Prostate gland (tissue), 2 donors: ENCODE data around the gene ANKRD33. TPM values are rescaled to one million over a fixed set of nuclear protein-coding genes. Genes with fewer than 3 reads are reported as not detected.

Experiments used
- DNase-seq: peaks from one replicate; pipeline ENCODE4 v3.0.0-alpha.2; 2019; ENCODE audit warnings: low spot score
- H3K27ac ChIP-seq, 2 donors: fragments of 200-600 bp; sonication (generic); 2 replicates each; pipeline ENCODE4 v1.5.1; 2017 to 2019
- H3K27me3 ChIP-seq: fragments of 200-600 bp; sonication (generic); replicated peaks from 2 replicates; pipeline ENCODE4 v1.5.1; 2019; ENCODE audit not compliant: insufficient read depth
- H3K36me3 ChIP-seq, 2 donors: fragments of 200-600 bp; sonication (generic); 1 replicate in 1 of 2; 2 replicates in 1 of 2; pipeline versions ENCODE4 v1.5.1 to v1.8.1; 2017 to 2019
- H3K4me1 ChIP-seq: fragments of 200-600 bp; sonication (generic); replicated peaks from 2 replicates; pipeline ENCODE4 v1.5.1; 2019
- H3K4me3 ChIP-seq, 2 donors: fragments of 200-600 bp; sonication (generic); 2 replicates each; pipeline ENCODE4 v1.5.1; 2017 to 2019
- H3K9me3 ChIP-seq: fragments of 200-600 bp; sonication (generic); 2 replicates; pipeline ENCODE4 v1.5.1; 2017
- CTCF ChIP-seq, 4 experiments: fragments of 200-600 bp in 2 of 4; fragments of 450-650 bp in 2 of 4; sonication (generic) in 2 of 4; IDR thresholded peaks; 1 replicate in 3 of 4; 2 replicates in 1 of 4; pipeline ENCODE4 v1.5.1; 2016 to 2019; ENCODE audit warnings: antibody characterized with exemption in 4 of 4, mild to moderate bottlenecking in 2 of 4, moderate library complexity in 2 of 4
- POLR2A ChIP-seq: fragments of 450-650 bp; IDR thresholded peaks from one replicate; pipeline ENCODE4 v1.6.1; 2016; ENCODE audit warnings: antibody characterized with exemption, mild to moderate bottlenecking
- POLR2AphosphoS5 ChIP-seq: sonication (generic); formaldehyde crosslinking; IDR thresholded peaks from one replicate; pipeline ENCODE4 v1.6.1; 2017; ENCODE audit warnings: antibody characterized with exemption
- WGBS: methylation state at CpG from one replicate; pipeline ENCODE4 v1.1.5; 2018; 5-methylcytosine and 5-hydroxymethylcytosine counted together
- intact Hi-C: fragments of 100-400 bp; cut with DNase I; formaldehyde crosslinking; loops from one replicate; pipeline ENCODE4 v1.14.2; 2022
- total RNA-seq, 2 donors: library from RNA; depleted of rRNA; stranded (reverse); fragments of >200 nt; gene quantifications; one replicate each; pipeline ENCODE4 v1.1.0, GENCODE V29; 2016

ANKRD33 gene
- total RNA-seq, 2 donors from 2014 or later: not detected

GRCh38 chr12:51926064-51926632 is 38.2 kb downstream of the ANKRD33 start:
- DNase-seq: no peak
- Histone ChIP-seq H3K4me3 (no peak overlapping the region), H3K4me1 (no peaks in the 10 kb centered on the region), H3K9me3 (no peaks in the 10 kb centered on the region), H3K27ac (no peak overlapping the region), H3K27me3 (no peaks in the 10 kb centered on the region), H3K36me3 (no peaks in the 10 kb centered on the region)
- TF ChIP-seq POLR2AphosphoS5 (no peak), POLR2A (no peak), CTCF (IDR thresholded peaks at IDR 0.05) (no peak)
- 72% methylated on average over 8 of the region's 8 CpGs for WGBS
- intact Hi-C loops: no loop called here

- TF ChIP-seq POLR2AphosphoS5 (no peak), POLR2A (no peak), CTCF (IDR thresholded peaks at IDR 0.05) (peak in 3 of 4 experiments; percentile 49 to 71 (median 69))
- H3K9me3 ChIP-seq: no peaks in the 10 kb centered on the region
- H3K27ac ChIP-seq: no peak overlapping the region
- peak; percentile 34 for DNase-seq
- no peaks in the 10 kb centered on the region for H3K27me3 ChIP-seq
- no peaks in the 10 kb centered on the region for H3K36me3 ChIP-seq
- no peak overlapping the region for H3K4me3 ChIP-seq
- intact Hi-C loops: no loop called here
- H3K4me1 ChIP-seq: no peaks in the 10 kb centered on the region
- 86% methylated on average over 2 of the region's 2 CpGs for WGBS
These were observed 38.8 kb downstream of the ANKRD33 start for GRCh38 chr12:51926718-51927117.

GRCh38 chr12:51932218-51933076 is 44.5 kb downstream of the ANKRD33 start:
- no peaks in the 10 kb centered on the region for H3K9me3 ChIP-seq
- intact Hi-C loops: no loop called here
- no peak for TF ChIP-seq POLR2A
- peak in 1 of 4 experiments; percentile 5 for TF ChIP-seq CTCF (IDR thresholded peaks at IDR 0.05)
- no peaks in the 10 kb centered on the region for H3K36me3 ChIP-seq
- H3K27me3 ChIP-seq: no peaks in the 10 kb centered on the region
- H3K27ac ChIP-seq: no peak overlapping the region
- no peaks in the 10 kb centered on the region for H3K4me1 ChIP-seq
- no peak for DNase-seq
- H3K4me3 ChIP-seq: no peak overlapping the region
- WGBS: 41% methylated on average over 5 of the region's 5 CpGs

GRCh38 chr12:51934080-51934479 is 46.2 kb downstream of the ANKRD33 start:
- H3K4me1 ChIP-seq: no peaks in the 10 kb centered on the region
- no peak overlapping the region for H3K27ac ChIP-seq
- H3K9me3 ChIP-seq: no peaks in the 10 kb centered on the region
- no peak overlapping the region for H3K4me3 ChIP-seq
- 93% methylated on average over 4 of the region's 4 CpGs for WGBS
- no peak for TF ChIP-seq POLR2AphosphoS5
- no peak for TF ChIP-seq POLR2A
- TF ChIP-seq CTCF (IDR thresholded peaks at IDR 0.05): no peak
- no peak for DNase-seq
- no peaks in the 10 kb centered on the region for H3K36me3 ChIP-seq
- no peaks in the 10 kb centered on the region for H3K27me3 ChIP-seq
- intact Hi-C loops: no loop called here

- intact Hi-C loops: no loop called here
- no peaks in the 10 kb centered on the region for H3K36me3 ChIP-seq
These were observed 50.0 kb downstream of the ANKRD33 start for GRCh38 chr12:51937926-51938325.

More at GRCh38 chr12:51937926-51938325, 50.0 kb downstream of the ANKRD33 start:
- no peaks in the 10 kb centered on the region for H3K9me3 ChIP-seq
- WGBS: 19% methylated on average over 2 of the region's 2 CpGs
- no peak overlapping the region for H3K4me3 ChIP-seq
- TF ChIP-seq POLR2A (no peak), POLR2AphosphoS5 (no peak), CTCF (IDR thresholded peaks at IDR 0.05) (no peak)
- no peak overlapping the region for H3K27ac ChIP-seq
- DNase-seq: no peak
- H3K27me3 ChIP-seq: no peaks in the 10 kb centered on the region
- no peaks in the 10 kb centered on the region for H3K4me1 ChIP-seq
